GM18868 (cell line): ENCODE data around the gene PARP9.

Experiments used
- ATAC-seq: cut with Tn5 transposase; IDR thresholded peaks from one replicate; pipeline ENCODE4 v1.9.1; 2021; ENCODE audit warnings: mild to moderate bottlenecking, moderate library complexity; ENCODE audit not compliant: unreplicated experiment

PARP9 gene

DNA sequence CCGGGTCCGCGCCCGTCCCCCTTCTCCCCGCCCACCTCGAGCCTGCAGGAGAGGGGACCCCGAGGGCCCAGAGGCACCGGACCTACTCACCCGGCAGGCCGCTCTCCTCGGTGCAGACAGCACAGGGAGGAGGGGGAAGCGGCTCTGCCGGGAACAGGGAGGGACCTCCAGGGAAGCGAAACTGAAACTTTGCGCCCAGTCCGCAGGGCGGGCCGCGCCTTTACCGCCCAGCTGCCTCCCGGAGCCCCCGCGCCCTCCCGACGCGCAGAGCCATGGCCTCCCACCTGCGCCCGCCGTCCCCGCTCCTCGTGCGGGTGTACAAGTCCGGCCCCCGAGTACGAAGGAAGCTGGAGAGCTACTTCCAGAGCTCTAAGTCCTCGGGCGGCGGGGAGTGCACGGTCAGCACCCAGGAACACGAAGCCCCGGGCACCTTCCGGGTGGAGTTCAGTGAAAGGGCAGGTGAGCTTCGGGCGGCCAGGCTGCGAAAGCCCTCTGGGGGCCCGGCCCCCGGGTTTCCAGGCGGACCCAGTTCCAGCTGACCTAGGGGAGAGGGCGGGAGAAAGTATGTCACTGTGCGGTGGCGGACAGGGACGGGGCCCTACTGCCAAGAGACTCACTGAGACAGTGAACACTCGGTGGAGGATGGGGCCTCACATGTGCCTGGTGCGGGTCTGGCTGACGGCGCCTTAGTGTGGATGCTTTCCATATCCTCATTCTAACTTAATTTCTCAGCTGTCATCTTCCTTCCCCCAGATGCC is at the start of gene PARP9, which contains the start of gene DTX3L:
Gene PARP9, minus strand, starts transcription at position 146 of the 758 bp plus-strand sequence. CDS start 4,680 bp downstream, outside the sequence.
Gene DTX3L, plus strand, starts transcription at position 184 of the 758 bp plus-strand sequence. Its CDS starts 89 bp downstream, at position 273.
- ATAC-seq, result peak; percentile 60

DNA sequence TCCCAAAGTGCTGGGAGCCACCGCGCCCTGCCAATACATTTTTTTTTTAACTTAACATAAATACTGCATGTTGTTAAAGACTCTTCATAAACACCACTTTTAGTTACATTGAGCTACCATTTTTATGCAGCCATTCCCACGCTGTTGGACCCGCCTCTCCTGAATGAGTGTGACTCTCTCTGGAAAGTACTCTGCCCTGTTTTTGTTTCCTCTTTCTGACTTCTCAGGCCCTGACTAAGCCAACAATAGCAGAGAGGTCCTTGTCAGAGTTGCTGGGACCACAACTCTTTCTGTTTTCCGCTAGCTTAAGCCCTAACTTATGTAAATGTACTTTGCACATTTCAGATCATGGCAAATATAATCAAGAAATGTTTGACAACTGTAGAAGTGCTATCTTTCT is 48.6 kb upstream of the PARP9 start:
- peak; percentile 28 for ATAC-seq

DNA sequence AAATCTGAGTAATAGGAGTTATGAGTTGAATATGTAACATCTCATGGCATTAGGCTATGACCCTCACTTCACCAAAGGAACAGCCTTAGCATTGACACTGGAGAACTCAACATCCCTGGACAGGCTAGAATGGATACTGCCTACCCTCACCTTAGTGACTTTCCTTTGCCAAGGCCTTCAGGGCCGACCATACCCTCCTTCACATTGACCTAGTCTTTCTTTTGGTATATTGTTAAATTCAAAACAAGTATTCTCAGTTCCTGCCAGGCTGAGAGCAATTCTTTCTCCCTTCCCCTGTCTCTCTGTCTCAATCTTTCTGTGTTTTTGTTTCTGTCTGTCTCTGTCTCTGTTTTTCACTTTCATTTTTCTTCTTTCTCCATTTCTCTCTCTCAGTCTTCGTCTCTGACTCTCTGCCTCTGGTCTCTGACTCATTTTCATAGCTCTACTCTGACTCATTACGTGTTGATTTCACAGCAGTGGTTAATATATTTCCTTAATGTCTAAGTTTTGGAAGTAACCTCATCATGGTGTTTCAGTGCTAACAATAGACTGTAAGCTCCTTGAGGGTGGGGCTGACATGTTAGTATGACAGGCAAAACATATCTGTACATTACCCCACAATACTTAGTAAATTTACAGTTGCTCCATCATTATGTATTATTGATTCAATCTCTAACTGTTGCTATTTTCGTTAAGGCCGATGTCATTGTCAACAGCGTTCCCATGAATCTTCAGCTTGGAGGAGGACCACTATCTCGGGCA is 45.9 kb upstream of the PARP9 start:
- ATAC-seq, result peak; percentile 95

DNA sequence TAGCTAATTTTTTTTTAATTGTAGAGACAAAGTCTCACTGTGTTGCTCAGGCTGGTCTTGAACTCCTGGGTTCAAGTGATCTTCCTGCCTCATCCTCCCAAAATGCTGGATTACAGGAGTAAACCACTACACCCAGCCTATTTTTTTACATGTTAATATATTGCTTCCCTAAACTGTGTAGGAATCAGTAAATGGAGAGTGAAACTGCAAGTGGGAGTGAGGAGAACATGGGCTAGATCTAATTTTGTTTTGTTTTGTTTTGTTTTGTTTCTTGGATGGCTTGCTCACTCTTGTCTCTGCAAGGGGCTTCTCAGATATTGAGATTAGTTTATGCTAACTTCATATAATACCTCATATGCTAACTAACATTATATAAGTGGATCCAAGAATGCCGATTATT is 44.8 kb upstream of the PARP9 start:
- no peak for ATAC-seq

DNA sequence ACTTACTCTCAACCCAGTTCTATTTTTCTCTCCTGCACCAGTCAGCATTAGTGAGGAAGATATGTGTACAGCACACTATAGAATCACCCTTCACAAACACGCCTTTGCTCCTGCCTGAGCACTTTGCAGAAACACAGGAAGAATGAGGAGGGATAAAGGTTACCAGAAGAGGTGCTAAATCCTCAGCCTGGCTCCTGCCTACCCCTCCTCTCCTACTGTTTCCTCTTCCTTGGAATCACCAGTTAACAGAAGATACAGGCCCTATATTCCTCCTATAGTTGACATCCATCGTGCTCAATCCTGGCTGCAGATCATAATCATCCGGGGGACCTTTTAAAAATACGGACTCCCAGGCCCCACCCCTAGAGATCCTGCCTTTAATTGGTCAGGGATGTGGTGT is 42.2 kb upstream of the PARP9 start:
- ATAC-seq, result no peak

DNA sequence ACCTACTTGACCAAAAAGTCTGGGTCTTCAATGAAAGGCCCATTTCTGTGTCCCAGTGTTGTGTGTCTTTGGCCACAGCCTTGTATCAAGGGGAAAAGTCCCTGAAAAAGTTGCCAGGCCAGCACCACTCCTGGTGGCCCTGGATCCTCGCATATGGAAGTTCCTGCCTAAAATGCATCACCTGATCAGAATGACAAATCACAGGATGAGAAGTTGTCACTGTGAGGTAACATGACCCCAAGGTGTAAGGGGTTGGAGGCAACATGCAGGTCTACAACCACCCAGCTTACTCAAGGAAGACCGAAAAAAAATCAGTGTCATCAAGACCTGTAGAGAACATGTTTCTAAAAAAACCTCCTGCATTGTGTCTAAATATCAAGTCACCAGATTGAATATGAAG is 39.0 kb upstream of the PARP9 start:
- ATAC-seq, result no peak

DNA sequence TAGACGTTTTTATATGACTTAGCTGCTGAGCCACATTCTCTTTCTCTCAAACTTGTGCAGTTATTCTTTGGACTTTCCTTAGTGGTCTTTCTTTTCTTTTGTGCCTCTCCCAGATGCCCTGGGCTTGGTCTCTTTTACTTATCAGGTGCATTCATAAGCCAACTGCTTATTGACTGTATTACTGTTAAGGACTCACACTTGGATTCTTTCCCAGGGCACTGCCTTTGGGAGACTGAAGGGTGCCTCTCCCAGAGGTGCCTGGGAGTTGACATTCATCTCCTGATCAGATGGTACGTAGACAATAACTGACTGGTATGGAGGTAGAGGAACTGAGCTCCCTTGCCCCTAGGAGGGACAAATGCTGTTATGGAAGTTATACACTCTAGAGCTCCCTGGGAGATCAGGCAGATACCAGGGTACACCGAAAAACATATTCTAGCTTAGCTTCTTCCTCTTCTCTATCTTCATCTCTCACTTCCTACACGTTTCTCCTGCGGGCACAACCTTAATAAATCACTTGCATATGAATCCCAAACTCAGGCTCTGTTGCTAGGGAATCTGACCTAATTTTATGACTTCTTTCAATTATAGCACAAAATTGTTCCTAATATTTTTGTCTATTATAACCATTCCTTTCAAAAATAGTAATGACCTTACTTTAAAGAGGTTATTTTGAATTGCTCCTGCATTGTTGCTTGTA is 38.1 kb upstream of the PARP9 start:
- ATAC-seq, result no peak

DNA sequence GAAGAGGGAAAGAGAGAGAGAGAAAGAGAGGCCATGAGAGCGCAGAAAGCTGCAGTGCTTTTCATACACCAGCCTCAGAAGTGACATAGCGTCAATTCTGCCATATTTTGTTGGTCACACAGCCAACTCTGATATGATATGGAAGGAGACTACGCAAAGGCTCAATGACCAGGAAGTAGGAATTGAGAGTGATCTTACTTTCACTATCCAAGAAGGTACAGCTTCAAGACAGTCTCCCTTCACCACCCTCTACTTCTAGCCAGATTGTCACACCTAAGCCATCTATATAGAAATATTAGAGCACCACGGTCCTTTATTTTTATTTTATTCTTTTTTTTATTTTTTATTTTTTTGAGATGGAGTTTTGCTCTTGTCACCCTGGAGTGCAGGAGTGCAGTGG is 34.5 kb upstream of the PARP9 start:
- no peak for ATAC-seq

DNA sequence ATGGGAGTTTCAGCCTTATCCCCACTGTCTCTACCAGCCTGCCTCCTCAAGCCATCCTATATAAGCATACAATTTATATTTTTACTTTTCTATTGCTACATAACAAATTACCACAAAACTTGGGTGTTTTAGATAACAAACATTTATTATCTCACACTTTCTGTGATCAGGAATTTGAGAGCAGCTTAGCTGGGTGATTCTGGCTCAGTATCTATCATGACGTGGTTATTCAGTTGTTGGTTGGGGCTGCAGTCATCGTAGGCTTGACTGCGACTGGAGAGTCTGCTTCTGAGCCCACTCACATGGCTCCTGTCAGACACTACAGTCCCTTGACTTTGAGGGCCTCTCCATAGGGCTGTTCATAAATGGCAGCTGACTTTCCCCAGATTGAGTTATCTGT is 34.1 kb upstream of the PARP9 start:
- ATAC-seq, result no peak

DNA sequence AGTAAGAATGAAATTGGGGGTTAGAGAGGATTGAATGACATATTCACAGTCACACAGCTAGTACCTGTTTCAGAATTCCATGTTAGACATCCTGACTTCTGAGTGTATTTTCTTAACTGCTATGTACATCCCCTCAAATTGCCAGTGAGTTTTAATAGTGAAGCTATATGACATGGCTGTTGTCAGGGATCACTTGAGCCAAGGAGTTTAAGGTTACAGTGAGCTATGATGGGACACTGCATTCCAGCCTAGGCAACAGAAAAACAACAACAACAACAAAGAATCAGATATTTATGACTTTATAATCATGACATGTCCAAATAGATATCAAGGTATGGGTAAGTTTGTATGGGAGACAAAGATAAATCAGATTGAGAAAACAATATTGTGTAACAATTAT is 29.9 kb upstream of the PARP9 start:
- ATAC-seq, result no peak

DNA sequence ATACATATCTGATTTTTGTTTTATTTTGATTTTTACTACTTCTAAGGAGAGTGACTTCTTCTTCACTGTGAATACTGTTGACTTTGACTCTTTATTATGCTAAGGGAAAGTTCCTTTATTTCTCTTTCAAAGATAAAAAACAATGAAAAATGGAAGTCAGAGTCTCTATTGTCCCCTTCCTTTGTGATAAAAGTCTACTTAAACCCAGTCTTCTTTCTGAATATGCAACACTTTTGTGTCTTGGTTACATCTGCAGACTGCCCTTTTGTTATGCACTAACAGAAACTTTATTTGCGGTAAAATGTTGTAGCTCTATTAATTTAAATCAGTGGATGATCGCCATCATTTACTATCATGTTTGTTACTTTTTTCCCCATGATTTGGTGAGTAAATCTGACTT is 26.5 kb upstream of the PARP9 start:
- ATAC-seq, result no peak

DNA sequence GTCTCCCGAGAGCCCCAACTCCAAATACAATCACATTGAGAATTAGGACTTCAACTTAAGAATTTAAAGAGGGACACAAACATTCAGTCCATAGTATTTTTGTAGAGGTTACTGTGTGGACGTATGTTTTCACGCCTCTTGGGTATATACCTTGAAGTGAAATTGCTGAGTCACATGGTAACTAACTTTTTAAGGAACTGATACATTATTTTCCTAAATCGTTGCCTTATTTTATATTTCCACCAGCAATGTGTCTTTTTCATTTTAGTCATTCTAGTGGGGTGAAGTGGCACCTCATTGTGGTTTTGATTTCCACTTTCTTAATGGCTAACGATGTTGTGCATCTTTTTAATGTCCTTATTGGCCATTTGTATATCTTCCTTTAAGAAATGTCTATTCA is 25.2 kb upstream of the PARP9 start:
- peak; percentile 83 for ATAC-seq

DNA sequence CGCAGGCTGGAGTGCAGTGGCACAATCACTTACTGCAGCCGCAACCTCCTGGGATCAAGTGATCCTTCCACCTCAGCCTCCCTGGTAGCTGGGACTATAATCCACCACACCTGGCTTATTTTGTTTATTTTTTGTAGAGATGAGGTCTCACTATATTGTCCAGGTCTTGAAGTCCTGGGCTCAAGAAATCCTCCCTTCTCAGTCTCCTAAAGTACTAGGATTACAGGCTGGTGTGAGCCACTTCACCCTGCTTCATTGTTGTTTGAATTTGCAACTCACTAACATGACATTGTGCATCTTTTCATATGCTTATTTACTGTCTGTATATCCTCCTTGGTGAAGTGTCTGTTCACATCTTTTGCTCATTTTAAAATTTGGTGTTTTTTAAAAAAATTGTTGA is 23.5 kb upstream of the PARP9 start:
- ATAC-seq, result no peak

DNA sequence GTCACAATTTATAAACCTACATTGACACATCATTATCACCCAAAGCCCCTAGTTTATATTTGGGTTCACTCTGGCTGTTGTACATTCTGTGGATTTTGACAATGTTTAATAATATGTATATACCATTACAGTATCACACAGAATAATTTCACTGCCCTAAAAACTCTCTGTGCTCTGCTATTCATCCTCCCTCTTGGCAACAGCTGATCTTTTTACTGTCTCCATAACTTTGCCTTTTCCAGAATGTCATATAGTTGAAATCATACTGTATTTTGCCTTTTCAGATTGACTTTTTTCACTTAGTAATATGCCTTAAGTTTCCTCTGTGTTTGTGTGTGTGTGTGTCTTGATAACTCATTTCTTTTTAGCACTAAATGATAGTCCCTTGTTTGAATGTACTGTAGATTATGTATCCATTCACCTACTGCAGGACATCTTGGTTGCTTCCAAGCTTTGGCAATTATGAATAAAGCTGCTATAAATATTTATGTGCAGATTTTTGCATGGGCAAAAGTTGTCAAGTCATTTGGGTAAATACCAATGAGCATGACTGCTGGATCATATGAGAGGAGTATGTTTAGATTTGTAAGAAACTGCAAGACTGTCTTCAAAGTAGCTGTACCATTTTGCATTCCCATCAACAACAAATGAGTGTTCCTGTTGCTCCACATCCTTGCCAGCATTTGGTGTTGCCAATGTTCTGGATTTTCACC is 22.8 kb upstream of the PARP9 start:
- no peak for ATAC-seq

DNA sequence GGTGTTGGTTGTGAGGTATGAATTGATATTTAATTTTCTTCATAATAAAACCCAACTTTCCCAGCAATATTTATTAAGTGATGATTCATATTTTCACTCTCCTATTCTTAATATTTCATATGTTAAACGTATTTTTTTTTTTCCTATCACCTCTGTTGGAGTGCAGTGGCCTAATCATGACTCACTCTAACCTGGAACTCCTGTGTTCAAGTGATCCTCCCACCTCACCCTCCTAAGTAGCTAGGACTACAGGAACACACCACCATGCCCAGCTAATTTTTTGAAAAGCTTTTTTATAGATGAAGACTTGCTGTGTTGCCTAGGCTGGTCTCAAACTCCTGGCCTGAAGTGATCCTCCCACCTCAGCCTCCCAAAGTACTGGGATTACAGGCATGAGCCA is 22.0 kb upstream of the PARP9 start:
- ATAC-seq, result no peak

DNA sequence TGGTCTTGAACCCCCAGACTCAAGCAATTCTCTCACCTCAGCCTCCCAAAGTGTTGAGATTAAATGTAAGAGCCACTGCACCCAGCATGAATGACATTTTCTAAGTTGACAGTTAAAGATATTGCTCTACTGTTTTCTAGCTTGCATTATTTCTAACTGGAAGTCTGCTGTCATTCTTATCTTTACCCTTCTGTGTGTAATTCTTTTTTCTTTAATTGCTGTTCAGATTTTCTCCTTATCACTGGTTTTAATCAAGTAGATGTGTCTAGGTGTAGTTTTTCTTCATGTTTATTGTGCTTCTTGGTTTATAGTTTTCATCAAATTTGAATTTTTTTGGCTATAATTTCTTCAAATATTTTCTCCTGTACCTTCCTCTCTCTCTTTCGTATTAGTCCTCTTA is 18.3 kb upstream of the PARP9 start:
- ATAC-seq, result no peak

DNA sequence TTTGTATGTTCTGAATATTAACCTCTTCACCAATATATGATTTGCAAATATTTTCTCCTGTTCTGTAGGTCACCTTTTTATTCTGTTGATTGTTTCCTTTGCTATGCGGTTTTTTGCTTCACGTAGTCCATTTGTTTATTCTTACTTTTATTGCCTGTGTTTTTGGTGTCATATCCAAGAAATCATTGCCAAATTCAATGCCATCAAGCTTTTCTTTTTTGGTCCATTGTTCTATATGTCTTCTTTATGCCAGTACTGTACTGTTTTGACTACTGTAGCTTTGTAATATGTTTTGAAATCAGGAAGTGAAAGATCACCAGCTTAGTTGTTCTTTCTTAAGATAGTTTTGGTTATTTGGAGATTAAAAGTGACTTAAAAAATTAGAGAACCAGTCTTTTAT is 17.5 kb upstream of the PARP9 start:
- ATAC-seq, result no peak

DNA sequence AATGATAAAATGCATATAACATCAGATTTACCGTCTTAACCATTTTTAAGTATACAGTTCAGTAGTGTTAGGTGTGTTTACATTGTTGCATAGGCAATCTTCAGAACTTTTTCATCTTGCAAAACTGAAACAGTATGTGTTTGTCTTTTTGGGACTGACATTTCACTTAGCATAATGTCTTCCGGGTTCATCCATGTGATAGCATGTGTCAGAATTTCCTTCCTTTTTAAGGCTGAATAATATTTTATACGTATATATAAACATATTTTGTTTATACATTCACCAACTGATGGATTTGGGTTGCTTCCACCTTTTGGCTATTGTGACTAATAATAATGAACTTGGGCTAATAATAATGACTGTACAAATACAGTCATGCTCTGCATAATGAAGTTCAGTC is 16.4 kb upstream of the PARP9 start:
- ATAC-seq, result no peak

DNA sequence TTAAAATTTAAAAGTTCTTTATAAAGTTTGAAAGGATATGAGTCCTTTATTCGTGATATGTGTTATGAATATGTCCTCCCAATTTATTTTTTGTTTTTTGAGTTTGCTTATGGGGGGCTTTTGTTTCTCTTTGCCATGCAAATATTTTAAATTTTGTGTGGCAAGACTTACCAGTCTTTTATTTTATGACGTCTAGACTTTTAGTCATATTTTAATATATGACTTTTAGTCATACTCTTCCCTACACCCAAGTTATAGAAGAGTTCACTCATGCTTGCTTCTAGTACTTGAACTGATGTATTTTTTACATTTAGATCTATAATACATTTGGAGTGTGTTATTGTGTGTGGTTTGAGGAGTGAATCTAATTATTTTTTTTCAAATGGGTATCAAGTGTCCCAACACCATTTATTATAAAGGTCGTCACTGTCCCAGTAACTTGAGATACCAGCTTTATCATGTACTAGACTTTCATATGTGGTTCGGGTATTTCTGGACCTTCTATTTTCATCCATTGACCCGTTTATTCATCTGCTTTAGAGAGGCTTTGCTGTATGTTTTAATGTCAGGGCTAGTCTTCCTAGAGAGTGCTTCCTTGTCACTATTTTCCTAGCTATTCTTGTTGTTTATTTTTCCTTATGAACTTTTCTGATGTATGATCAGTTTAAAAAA is 14.1 kb upstream of the PARP9 start:
- ATAC-seq, result no peak

DNA sequence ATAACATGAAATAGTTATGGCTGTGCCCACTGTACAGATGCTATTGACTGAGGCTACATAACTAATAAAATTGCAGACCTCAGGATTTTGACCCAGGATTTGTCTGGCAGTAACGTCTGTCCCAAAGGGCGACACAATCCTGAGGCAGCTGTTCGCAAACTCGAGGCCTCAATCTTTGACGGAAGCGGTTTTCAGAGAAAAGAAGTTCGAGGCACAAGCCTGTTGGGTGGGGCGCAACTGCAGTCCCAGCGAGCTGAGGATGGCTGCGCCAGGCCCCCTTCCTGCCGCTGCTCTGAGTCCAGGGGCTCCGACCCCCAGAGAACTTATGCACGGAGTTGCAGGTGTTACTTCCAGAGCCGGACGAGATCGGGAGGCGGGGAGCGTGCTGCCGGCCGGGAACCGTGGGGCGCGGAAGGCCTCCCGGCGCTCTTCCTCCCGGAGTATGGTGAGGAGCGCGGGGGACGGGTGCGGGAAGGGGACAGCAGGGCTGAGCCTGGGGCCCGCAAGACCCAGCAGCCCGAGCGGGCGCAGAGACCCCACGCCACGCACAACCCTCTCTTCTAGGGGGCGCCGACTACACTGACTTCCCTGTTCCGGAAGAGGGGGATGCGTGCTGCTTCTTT is 13.4 kb upstream of the PARP9 start, which contains the start of gene PARP15:
Gene PARP15, plus strand, starts transcription at position 242 of the 623 bp plus-strand sequence. Its CDS starts 18 bp downstream, at position 260.
- no peak for ATAC-seq
